ENCODE results near the gene ZNF555.
"Not testable (repeated sequence)": the region's sequence is repeated elsewhere in the genome, so short reads cannot be mapped to it uniquely, and the experiment has no call there.

ZNF555 gene

DNA sequence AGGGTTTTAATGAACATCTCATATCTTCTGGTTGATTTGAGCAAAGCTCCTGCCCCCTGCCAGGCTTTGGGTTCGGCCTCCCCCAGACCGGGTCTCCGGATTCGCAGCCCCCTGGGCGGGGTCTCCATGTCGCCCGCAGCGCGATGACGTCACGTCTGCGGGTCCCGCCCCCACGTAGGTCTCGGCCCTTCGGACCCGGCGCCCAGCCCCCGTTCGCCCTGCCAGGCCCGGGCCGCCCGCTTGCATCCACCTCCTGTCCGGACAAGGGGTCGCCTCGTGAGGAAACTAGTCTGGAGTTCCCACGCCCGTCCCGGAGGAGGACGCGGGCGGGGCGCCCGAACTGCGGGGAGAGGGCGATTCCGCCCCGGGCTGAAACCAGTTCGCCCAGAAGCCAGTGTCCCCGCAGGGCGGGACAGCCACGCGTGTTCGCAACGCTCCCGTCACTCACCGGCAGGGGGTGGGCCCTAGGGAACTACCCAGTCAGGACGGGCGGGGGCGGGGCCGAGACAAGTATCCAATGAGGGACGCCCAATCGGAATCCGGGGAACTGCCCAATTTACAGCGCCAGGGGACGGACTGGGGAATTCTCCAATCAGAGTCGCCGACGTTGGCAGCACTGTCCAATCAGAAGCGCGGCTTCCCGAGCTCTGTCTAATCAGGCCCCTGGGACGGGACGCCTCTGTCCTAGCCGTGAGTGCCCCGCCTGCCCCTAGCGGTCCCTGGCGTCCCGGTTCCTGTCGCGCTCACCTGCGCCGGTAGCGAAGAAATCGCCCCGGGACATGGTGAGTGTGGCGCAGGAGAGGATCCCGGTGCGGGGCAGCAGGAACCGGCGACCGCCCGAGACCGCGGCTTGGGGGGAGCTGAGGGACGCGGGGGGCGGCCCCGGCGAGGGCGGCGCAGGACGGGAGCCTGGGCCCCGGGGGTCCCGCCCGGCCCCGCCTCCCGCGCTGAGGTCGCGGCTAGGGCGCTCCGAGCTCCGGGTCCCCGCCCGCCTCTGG is at the start of gene ZNF555:
Gene ZNF555 (plus strand): TSS at position 682 of the 998 bp plus-strand sequence. CDS start 98 bp downstream, at position 780.
- peak; percentile 98 for DNase-seq (ENCODE audit: low read depth)

DNA sequence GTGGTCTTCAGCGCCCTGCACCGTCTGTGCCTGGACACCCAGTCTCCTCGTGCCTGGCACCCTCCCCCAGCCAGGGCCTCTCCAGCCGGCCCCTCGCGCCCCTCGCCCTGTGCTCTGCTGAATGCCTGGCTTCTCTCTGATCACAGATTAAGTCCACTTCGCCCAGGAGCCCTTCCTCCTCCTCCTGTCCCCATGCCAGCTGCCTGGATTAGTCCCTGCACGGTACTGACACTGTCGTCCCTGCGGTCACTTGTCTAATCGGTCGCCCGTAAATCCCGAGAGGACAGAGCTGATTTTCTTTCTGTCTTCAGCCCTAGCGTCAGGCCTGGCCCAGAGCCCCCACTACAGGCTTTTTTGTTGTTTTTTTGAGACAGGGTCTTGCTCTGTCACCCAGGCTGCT is 49.4 kb upstream of the ZNF555 start:
- DNase-seq (ENCODE audit: low read depth), result no peak

DNA sequence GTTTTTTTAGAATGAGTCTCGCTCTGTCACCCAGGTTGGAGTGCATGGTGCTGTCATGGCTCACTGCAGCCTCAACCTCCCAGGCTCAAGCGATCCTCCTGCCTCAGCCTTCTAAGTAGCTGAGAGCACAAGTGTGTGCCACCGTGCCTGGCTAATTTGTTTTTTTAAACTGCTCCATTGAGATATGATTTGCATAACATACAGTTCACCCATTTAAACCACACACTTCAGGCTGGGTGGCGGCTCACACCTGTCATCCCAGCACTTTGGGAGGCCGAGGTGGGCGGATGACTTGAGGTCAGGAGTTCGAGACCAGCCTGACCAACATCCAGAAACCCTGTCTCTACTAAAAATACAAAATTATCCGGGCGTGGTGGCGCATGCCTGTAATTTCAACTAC is 48.6 kb upstream of the ZNF555 start:
- not testable (repeated sequence) for DNase-seq (ENCODE audit: low read depth)

GRCh38 chr19:2793126-2793525 is 48.1 kb upstream of the ZNF555 start:
- DNase-seq (ENCODE audit: low read depth), result no peak

DNA sequence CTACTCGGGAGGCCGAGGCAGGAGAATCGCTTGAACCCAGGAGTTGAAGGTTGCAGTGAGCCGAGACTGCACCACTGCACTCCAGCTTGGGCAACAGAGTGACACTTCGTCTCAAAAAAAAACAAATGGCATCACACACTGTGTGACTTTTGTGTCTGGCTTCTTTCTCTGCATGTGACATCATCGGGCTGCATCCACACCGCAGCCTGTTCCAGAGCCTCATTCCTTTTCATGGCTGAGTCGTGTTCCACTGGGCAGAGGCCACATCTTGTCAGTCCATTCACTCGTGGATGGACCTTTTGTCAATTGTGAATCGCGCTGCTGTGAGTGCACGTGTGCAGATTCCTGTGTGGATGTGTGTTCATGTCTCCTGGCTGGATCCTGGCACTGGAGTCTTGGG is 47.7 kb upstream of the ZNF555 start:
- no peak for DNase-seq (ENCODE audit: low read depth)

GRCh38 chr19:2795827-2796658 is 45.2 kb upstream of the ZNF555 start:
- no peak for DNase-seq (ENCODE audit: low read depth)

GRCh38 chr19:2796659-2797266 is 44.5 kb upstream of the ZNF555 start:
- DNase-seq (ENCODE audit: low read depth), result no peak

DNA sequence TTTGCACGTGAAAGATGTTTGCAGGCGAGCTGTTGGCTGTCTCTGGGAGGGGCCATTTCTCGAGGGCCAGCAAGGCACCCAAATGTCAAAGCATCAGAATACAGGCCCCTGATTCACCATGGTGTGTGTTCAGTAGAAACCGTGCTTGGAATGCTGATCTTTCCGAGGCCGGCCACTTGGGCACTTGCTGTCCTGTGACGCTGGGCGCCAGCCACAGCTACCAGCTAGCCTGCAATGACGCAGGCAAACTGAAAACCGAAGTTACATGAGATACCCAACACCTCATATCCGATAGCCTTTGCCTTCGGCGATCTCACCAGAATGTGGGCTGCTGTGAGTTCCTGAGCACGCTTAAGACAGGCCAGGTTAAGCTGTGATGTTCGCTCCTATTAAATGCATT is 44.0 kb upstream of the ZNF555 start:
- no peak for DNase-seq (ENCODE audit: low read depth)

DNA sequence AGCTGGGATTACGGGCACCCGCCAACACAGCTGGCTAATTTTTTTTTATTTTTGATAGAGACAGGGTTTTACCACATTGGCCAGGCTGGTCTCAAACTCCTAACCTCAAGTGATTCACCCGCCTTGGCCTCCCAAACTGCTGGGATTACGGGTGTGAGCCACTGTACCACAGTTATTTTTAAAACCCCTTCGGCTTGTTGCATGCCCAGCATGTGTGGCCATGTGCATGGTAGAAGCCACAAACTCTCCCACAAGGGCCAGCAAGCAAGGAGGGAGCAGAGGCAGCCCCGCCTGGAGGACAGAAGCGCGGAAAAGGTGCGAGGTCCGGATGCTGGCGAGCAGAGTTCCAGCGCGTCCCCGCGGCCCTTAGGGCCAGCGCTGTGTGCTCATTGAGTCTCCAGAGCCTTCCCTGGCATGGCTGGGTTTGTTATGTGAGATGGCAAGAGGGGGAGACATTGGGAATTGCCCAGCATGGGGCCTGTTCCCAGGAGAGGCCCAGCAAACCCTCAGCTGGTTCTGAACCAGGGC is 43.1 kb upstream of the ZNF555 start:
- no peak for DNase-seq (ENCODE audit: low read depth)

- no peak for DNase-seq (ENCODE audit: low read depth)
Measured at GRCh38 chr19:2798733-2799132, 42.5 kb upstream of the ZNF555 start.

DNA sequence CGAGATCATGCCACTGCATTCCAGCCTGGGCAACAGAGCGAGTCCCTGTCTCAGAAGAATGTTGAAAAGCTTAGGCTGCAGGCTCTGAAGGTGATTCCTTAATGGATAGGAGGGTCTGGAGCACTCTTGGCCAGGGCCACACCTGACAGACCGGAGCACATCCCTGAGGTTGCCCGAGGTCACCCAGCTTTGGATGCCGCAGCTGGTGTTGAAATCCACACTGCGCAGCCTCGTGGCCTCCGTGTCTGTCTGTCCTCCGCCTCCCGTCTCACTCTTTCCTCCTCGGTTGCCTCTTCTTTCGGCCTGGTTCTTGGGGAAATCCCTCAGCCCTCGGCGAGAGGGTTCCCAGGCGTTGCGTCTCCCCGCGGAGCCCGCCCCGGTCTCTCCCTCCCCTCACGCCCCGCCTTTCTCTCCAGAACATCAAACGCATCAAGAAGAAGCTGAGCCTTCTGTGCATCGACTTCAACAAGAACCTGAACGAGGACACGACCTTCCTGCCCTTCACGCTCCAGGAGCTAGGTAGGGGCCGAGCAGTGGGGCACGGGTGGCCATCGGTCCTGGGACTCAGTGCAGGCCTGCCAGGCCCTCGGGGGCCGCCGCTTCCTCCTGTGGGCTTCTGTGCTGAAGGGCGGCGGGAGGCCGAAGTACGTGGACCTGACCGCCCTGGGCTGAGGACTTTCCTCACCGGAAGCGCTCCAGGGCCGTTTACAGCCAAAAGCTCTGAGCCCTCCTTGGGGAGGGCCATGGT is 41.8 kb upstream of the ZNF555 start:
- no peak for DNase-seq (ENCODE audit: low read depth)

DNA sequence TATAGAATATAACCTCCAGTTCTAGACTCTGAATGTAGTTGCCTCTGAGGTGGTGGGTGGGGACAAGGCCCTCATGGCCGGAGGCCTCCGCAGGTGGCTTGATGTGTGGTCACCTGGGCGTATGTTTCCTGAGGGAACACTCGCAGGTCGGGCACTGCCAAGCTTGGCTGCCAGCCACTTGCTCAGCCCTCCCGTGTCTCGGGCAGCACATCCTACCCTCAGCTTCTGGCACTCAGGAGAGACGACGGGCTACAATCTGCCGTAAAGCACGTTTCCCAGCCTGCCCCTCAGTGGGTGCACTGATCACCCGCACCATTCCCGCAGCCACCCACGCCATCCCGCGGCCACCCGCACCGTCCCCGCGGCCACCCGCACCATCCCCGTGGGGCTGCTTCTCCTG is 40.8 kb upstream of the ZNF555 start:
- no peak for DNase-seq (ENCODE audit: low read depth)

DNA sequence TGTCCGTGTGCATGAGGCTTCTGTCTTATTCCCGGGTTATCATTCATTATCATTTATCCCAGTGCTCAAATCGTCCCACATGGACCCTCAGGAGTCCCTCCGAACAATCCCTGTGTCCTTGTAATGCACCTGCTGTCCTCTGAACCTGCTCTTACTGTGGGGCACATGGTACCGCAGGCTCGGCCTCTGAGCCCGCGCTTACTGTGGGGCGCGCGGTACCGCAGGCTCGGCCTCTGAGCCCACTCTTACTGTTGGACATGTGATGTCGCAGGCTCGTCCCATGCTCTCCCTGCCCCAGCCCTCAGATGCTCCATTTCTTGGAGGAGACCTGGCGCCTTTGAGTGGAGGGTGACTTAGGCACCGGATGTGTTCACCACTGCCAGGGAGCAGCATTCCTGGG is 38.4 kb upstream of the ZNF555 start:
- no peak for DNase-seq (ENCODE audit: low read depth)

DNA sequence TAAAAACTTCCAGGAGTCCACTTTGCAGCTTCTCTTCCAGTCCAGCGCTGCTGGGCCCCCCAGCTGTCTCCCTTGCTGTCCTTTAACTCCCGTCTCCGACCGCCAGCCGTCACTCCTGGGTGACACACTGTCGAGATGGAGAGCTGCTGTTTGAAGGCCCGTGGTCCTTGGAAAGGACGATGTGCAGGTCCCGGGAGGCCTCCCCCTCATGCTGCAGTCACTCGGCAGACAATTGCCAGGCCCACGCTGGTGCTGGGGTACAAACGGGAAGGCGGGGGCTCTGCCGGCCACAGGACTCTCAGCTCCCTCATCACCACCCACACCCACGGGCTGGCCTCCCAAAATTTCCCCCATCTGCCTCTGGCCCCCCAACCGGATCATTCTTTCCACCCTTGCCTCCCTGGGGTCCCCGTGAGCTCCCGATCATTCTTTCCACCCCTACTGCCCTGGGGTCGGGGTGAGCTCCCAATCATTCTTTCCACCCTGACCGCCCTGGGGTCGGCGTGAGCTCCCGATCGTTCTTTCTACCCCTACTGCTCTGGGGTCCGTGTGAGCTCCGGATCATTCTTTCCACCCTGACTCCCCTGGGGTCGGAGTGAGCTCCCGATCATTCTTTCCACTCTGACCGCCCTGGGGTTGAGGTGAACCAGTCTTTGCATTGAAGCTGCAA is 37.7 kb upstream of the ZNF555 start:
- DNase-seq (ENCODE audit: low read depth), result no peak

DNA sequence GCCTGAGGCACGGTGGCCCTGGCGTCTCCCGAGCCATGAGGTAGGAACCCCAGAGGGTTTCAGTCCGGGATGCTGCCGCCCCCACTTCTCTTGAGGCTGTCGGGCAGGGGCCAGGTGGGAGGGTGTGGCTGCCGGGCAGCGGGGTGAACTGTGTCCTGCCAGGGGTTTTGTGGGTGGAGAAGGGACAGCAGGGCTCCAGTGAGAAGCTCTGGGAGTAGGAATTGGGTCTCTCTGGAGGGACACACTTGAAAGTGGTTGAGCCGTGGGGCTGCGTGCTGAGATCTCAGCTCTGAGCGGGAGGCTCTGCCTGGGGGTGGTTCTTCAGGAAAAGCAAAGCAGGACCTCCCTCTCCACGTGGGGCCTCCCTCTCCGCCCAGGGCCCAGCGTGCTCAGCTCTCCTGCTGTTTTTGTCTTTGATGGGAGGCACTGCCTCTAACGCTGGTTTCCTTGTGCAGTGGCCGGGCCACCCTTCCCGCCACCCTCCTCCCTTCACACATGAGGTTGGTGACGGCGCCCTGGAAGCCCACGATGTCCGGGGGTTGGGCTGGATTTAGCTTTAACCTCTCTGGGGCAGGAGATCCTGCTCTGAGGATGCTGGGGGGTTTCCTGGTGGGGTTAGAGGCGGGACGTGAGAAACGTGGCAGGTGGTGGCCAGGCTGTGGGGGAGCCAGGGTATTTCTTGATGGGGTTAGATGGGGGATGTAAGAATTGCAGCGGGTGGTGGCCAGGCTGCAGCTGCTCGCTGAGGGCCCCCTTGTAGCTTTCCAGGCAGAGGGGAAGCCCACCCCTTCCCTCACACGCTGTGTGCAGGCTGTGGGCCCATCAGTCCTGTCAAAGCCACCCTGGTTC is 36.9 kb upstream of the ZNF555 start:
- DNase-seq (ENCODE audit: low read depth), result no peak

GRCh38 chr19:2805261-2805900 is 35.9 kb upstream of the ZNF555 start:
- DNase-seq (ENCODE audit: low read depth), result no peak

DNA sequence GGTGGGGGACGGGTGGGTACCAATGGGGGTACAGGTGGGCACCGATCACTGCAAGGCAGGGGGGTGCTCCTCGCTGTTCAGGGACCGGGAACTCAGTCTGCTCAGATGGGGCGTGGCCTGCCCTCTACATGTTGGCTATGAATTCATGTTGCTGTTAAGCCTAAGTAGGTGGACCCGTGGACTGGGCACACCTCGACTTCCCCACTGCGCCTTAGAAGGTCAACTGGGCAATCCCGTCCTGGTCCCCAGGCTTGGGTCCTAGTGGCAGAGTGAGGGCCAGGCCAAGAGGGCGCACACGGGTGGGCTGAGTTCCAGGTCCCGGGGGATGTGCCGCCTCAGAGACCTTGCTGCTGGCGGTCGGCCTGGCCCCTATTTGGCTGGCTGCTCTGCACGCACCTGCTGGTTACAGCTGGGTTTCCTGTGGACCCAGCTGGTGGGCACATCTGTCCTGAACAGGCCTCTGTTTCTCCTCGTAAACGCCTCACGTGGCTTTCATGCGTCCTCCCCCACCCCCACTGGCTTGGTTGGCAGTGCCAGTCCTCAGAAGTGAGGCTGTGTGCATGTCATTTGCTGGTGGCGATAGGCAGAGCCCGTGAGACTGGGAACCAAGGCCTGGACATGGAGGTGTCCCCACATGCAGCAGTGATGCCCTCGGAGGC is 35.2 kb upstream of the ZNF555 start:
- DNase-seq (ENCODE audit: low read depth), result no peak

DNA sequence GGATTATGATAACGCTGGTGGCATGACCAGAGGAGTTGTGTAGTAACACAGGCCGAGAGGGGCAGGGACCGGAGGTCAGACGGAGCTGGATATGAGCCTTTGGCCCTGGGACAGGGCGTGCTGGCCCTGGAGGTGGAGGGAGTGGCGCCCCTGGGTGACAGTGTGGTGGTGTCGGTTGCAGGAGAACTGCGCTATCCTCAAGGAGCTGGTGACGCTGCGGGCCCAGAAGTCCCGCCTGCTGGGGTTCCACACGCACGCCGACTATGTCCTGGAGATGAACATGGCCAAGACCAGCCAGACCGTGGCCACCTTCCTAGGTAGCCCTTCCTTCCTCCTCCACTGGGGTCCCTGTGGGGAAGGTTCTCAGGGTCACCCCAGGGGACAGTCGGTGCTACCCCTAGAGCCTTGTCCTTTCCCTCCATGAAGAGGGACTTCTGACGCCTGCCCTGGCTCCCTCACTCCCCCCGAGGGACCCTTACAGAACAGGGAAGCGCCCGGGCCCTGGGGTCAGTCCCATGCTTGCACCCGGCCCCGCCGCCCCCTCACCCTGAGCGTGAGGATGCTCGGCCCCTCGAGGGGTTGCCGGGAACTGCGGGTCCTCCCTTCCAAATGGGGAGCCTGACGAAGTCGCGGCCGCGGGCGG is 34.4 kb upstream of the ZNF555 start:
- no peak for DNase-seq (ENCODE audit: low read depth)

Measured in stromal cell of bone marrow (primary cell).